C4-2B (cell line): Measurements from ENCODE around the gene SYNPO2.
A peak's percentile ranks its signal among the peaks of the same experiment; 100 is the strongest.

Experiments
- H3K27ac ChIP-seq: fragments of 450-650 bp; 2 replicates; pipeline ENCODE4 v1.5.1; 2017
- ZFX ChIP-seq: fragments of 450-650 bp; IDR thresholded peaks from 2 replicates; pipeline ENCODE4 v1.6.1; 2017
- TF ChIP-seq, protein P1 (sequence below): fragments of 450-650 bp; conservative IDR thresholded peaks from 2 replicates; pipeline ENCODE4 v1.5.1; 2017; ENCODE audit warnings: mild to moderate bottlenecking

The SYNPO2 gene

DNA sequence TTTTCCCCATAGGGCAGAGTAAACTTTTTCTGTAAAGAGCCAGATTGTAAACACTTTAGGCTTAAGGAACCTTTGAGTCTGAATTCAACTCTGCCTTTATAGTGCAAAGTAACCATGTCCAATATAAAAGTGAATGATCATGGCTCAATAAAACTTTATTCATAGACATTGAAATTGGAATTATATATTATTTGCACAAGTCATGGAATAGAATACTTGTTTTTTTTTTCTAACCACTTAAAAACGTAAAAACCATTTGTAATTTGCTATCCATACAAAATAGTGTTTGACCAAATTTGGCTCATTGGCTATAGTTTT, 192.8 kb downstream of the SYNPO2 start:
- no peak overlapping the region for H3K27ac ChIP-seq
- TF ChIP-seq, protein P1, sequence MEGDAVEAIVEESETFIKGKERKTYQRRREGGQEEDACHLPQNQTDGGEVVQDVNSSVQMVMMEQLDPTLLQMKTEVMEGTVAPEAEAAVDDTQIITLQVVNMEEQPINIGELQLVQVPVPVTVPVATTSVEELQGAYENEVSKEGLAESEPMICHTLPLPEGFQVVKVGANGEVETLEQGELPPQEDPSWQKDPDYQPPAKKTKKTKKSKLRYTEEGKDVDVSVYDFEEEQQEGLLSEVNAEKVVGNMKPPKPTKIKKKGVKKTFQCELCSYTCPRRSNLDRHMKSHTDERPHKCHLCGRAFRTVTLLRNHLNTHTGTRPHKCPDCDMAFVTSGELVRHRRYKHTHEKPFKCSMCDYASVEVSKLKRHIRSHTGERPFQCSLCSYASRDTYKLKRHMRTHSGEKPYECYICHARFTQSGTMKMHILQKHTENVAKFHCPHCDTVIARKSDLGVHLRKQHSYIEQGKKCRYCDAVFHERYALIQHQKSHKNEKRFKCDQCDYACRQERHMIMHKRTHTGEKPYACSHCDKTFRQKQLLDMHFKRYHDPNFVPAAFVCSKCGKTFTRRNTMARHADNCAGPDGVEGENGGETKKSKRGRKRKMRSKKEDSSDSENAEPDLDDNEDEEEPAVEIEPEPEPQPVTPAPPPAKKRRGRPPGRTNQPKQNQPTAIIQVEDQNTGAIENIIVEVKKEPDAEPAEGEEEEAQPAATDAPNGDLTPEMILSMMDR, result no peak
- TF ChIP-seq ZFX, result no peak

DNA sequence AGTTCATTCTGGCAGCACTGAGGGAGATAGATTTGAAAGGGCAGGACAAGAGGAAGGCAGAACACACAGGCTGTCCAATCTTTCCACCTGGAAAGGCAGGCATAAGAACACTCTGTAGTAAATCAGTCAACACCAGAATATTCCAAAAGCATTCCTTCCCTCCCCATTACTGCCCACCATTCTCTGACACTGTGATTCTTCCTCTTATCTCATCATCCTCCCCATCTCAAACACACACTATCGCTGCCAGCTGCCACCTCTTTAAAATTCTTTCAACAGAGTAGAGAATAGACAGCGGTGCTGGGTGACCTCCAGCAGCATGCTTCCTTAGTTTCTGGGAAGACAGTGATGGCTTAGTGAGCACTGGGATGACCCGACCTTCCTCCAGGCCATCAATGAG, 193.3 kb downstream of the SYNPO2 start:
- TF ChIP-seq, protein P1, result no peak
- no peak for TF ChIP-seq ZFX
- no peak overlapping the region for H3K27ac ChIP-seq

DNA sequence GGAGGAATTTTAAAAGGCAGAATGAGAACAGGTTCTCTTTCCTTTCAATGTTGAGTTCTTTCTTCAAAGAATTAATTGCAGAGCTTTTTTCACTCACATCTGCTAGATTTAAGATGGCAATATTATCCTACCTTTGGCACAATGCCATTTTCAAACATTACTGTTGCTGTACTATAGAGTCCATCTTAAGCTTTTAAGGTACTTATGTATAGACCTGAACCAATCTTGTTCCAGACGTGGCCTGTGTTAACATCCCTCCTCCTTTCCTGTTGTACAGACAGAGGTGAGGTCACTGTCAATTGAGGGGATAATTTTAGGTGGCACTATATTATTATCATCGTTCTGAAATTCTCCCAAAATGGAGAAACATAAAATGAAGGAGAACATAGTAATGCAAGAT, 194.0 kb downstream of the SYNPO2 start:
- no peak overlapping the region for H3K27ac ChIP-seq

DNA sequence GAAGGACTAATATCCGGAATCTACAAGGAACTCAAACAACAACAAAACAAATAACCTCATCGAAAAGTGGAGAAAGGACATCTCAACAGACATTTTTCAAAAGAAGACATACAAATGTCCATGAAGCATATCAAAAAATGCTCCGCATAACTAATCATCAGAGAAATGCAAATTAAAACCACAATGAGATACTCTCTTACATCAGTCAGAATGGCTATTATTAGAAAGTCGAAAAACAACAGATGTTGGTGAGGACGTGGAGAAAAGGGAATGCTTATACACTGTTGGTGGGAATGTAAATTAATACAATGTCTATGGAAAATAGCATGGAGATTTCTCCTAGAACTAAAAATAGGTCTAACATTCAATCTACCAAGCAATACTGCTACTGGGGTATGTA, 195.9 kb downstream of the SYNPO2 start:
- TF ChIP-seq ZFX, result no peak
- TF ChIP-seq, protein P1, result no peak
- no peak overlapping the region for H3K27ac ChIP-seq

More for the DNA sequence above, 194.0 kb downstream of the SYNPO2 start:
- TF ChIP-seq ZFX, result no peak
- TF ChIP-seq, protein P1, result no peak

DNA sequence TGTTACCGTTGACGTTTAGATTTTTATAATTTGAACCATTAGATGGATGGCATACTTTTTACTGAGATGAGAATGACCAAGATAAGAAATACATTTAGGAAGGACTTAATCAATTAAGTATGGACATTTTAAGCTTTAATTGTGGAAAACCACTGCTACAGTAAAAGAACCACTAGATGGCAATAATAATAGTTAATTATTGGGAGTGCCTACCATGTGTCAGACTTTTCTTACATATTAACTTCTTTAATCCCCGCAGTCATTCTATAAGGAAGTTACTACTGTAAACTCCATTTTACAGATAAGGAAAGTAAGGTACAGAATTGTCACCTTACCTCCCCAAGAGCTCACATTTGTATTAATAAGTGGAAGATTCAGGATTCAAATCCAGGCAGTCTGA, 198.5 kb downstream of the SYNPO2 start:
- no peak overlapping the region for H3K27ac ChIP-seq
- no peak for TF ChIP-seq ZFX
- TF ChIP-seq, protein P1, result peak; percentile 23

DNA sequence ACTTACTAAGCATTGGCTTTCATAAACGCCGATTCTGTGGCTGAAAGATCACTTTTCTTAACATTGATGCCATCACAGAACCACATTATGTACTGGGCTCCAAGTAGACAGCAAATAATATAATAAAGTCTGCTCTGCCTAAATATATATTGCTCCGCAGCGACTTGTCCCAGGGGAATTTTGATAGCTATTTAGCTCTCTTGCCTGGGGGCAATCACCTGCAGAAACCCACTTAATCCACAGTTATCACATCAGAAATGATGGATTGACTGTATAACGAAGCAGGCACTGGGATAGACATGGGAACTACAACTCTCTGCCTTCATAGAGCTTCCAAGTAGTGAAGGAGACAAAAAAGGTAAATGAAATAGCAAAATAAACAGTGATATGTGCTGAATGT, 199.0 kb downstream of the SYNPO2 start:
- H3K27ac ChIP-seq, result no peak overlapping the region
- no peak for TF ChIP-seq ZFX
- TF ChIP-seq, protein P1, result no peak

DNA sequence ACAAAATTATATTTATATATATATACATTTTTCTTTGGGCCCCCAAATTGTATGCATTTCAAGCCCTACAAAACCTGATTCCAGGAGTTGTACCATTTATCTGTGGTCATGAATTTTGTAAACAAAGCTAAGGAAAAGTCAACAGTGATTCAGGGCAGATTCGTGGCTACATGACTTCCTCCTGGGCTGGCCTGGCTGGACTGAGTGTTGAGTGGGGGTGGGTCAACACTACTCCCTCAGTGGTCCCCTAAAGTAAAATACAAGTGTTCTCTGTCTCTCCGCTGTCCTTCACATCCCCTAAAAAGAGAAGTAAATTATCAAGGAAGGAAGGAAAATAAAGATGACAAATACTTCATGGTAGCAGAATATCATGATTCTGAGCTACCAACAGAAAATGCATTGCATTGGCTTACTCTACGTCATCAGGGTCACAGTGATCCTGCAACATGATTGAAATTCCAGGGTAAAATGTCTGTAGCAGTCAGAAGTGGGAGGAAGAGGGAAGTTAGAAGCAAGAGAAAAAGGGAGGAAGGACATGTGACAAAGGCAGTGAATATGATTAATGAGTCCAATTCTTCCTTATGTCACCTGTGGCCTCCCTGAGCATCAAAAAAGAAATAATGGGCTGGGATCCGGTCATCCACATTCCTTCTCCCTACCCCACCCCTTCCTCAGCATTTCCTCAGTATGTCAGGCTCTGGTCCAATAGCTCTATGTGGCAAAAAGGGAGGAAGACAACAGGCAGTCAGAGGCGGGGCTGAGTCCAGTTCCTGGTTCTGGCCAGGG, 204.6 kb downstream of the SYNPO2 start:
- TF ChIP-seq, protein P1, result no peak
- TF ChIP-seq ZFX, result no peak
- H3K27ac ChIP-seq, result no peak overlapping the region
